Breast epithelium (tissue), 4 donors: ENCODE data around the gene CUTC. TPM values are rescaled to one million over a fixed set of nuclear protein-coding genes. Genes with fewer than 3 reads are reported as not detected.

ENCODE experiments used
- DNase-seq, 2 donors: peaks; one replicate each; pipeline ENCODE4 v3.0.0-alpha.2; 2019; ENCODE audit warnings: low spot score in 2 of 2
- H3K27ac ChIP-seq, 2 donors: fragments of 200-600 bp; sonication (generic) in 1 of 2; one replicate each; pipeline ENCODE4 v1.5.1; 2016 to 2019; ENCODE audit warnings: mild to moderate bottlenecking in 1 of 2
- H3K27me3 ChIP-seq, 2 donors: fragments of 200-600 bp; sonication (generic) in 1 of 2; one replicate each; pipeline versions ENCODE4 v1.5.1 to v1.6.0; 2017 to 2019; ENCODE audit warnings: control low read depth in 1 of 2, mild to moderate bottlenecking in 1 of 2
- H3K36me3 ChIP-seq: fragments of 200-600 bp; one replicate; pipeline ENCODE4 v1.5.1; 2019
- H3K4me1 ChIP-seq, 2 donors: fragments of 200-600 bp; sonication (generic); one replicate each; pipeline ENCODE4 v1.5.1; 2016 to 2019; ENCODE audit warnings: control low read depth in 1 of 2
- H3K4me3 ChIP-seq, 3 donors: fragments of 200-600 bp; sonication (generic); 1 replicate in 2 of 3; 2 replicates in 1 of 3; pipeline ENCODE4 v1.5.1; 2016 to 2019; ENCODE audit warnings: mild to moderate bottlenecking in 3 of 3, moderate library complexity in 2 of 3
- H3K9me3 ChIP-seq, 2 donors: fragments of 200-600 bp; sonication (generic) in 1 of 2; one replicate each; pipeline ENCODE4 v1.5.1; 2016 to 2019; ENCODE audit warnings: control low read depth in 1 of 2
- POLR2A ChIP-seq: fragments of 450-650 bp; IDR thresholded peaks from one replicate; pipeline ENCODE4 v1.6.1; 2016; ENCODE audit warnings: antibody characterized with exemption, mild to moderate bottlenecking, moderate library complexity
- POLR2AphosphoS5 ChIP-seq, 3 donors: sonication (generic); formaldehyde crosslinking; IDR thresholded peaks; one replicate each; pipeline ENCODE4 v1.6.1; 2017; ENCODE audit warnings: antibody characterized with exemption in 3 of 3
- intact Hi-C: fragments of 100-400 bp; cut with DNase I; formaldehyde crosslinking; loops from one replicate; pipeline ENCODE4 v1.15.1; 2023; ENCODE audit warnings: low total_unique reads
- total RNA-seq, 3 donors: library from RNA; depleted of rRNA; stranded (reverse); fragments of >200 nt; gene quantifications; one replicate each; pipeline ENCODE4 v1.1.0, GENCODE V29; 2016
- TF ChIP-seq, protein P1 (sequence below), 3 donors: fragments of 450-650 bp; IDR thresholded peaks; one replicate each; pipeline ENCODE4 v1.5.1; 2016 to 2017; ENCODE audit warnings: antibody characterized with exemption in 3 of 3, mild to moderate bottlenecking in 3 of 3, moderate library complexity in 3 of 3

CUTC gene
- total RNA-seq, 3 donors from 2014 or later: 23.4 to 81.0 (median 33.4) TPM

DNA sequence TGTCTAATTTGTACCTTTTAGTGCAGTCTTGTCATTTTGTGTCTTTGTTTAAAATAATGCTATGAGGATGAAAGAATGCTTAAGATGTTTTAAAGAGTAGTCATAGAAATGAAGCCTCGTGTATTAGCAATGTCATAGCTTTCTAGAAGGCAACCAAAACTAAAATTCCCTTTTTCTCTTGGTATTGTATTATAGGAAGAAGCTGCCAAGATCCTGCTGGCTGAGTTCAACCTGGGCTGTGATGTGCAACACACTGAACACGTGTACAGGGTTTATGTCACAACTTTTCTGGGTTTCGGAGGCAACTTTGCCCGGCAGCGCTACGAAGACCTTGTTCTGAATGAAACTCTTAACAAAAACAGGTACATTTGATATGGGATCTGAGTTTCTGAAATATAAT, 36.3 kb upstream of the CUTC start:
- no peak for TF ChIP-seq POLR2AphosphoS5 (IDR thresholded peaks at IDR 0.05)
- TF ChIP-seq, protein P1, sequence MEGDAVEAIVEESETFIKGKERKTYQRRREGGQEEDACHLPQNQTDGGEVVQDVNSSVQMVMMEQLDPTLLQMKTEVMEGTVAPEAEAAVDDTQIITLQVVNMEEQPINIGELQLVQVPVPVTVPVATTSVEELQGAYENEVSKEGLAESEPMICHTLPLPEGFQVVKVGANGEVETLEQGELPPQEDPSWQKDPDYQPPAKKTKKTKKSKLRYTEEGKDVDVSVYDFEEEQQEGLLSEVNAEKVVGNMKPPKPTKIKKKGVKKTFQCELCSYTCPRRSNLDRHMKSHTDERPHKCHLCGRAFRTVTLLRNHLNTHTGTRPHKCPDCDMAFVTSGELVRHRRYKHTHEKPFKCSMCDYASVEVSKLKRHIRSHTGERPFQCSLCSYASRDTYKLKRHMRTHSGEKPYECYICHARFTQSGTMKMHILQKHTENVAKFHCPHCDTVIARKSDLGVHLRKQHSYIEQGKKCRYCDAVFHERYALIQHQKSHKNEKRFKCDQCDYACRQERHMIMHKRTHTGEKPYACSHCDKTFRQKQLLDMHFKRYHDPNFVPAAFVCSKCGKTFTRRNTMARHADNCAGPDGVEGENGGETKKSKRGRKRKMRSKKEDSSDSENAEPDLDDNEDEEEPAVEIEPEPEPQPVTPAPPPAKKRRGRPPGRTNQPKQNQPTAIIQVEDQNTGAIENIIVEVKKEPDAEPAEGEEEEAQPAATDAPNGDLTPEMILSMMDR (IDR thresholded peaks at IDR 0.05): no peak
- TF ChIP-seq POLR2A: no peak
- Histone ChIP-seq H3K27me3 (no peaks in the 10 kb centered on the region), H3K4me3 (no peak overlapping the region), H3K27ac (no peak overlapping the region), H3K4me1 (no peaks in the 10 kb centered on the region), H3K36me3 (peaks cover 15% of the 10 kb centered on the region), H3K9me3 (no peaks in the 10 kb centered on the region)
- intact Hi-C loops: no loop called here
- DNase-seq: no peak

DNA sequence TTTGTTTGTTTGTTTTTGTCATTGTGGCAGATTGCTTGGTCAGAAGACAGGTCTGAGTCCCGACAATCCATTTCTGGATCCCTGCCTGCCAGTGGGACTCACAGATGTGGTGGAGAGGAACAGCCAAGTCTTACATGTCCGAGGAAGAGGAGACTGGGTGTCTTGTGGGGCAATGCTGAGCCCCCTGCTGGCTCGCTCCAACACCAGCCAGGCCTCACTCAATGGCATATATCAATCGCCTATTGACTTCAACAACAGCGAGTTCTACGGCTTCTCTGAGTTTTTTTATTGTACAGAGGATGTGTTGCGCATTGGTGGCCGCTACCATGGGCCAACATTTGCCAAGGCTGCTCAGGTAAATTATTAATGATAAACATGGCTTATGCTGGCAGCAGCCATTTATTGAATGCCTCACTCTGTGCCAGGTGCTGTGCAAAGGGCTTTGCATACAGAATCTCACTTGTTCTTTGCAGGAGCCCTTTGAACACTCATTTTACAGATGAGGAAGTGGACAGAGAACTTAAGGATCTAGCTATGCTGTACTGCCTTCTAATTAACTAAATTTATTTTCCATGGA, 33.4 kb upstream of the CUTC start:
- peaks cover 15% of the 10 kb centered on the region for H3K36me3 ChIP-seq
- no peak overlapping the region for H3K4me3 ChIP-seq
- no peaks in the 10 kb centered on the region for H3K9me3 ChIP-seq
- intact Hi-C loops: no loop called here
- DNase-seq: no peak
- no peaks in the 10 kb centered on the region for H3K4me1 ChIP-seq
- TF ChIP-seq POLR2A: no peak
- TF ChIP-seq POLR2AphosphoS5 (IDR thresholded peaks at IDR 0.05): no peak
- TF ChIP-seq, protein P1 (IDR thresholded peaks at IDR 0.05): no peak
- no peaks in the 10 kb centered on the region for H3K27me3 ChIP-seq
- no peak overlapping the region for H3K27ac ChIP-seq

DNA sequence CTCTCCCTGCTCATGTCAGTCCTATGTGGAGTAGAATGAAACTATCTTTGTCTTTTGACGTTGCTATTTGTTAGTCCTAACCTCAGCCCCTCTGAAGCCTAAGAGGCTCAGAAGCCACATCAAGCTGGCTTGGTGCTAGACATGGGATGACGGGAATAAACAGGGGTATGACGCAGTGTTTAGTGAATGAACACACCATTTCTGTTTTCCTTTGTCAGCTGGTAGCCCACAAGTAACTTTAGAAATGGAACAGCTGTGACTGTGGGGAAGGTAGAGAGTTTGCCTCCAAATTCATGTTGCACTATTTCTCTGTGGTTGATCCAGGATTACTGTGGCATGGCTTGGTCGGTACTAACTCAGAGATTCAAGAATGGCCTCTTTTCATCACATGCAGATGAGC, 31.4 kb upstream of the CUTC start:
- Histone ChIP-seq H3K4me3 (no peak overlapping the region), H3K36me3 (peaks cover 17% of the 10 kb centered on the region), H3K9me3 (no peaks in the 10 kb centered on the region), H3K27ac (no peak overlapping the region), H3K4me1 (no peaks in the 10 kb centered on the region), H3K27me3 (no peaks in the 10 kb centered on the region)
- DNase-seq: no peak
- no peak for TF ChIP-seq POLR2AphosphoS5 (IDR thresholded peaks at IDR 0.05)
- TF ChIP-seq, protein P1 (IDR thresholded peaks at IDR 0.05): no peak
- no peak for TF ChIP-seq POLR2A
- intact Hi-C loops: no loop called here

DNA sequence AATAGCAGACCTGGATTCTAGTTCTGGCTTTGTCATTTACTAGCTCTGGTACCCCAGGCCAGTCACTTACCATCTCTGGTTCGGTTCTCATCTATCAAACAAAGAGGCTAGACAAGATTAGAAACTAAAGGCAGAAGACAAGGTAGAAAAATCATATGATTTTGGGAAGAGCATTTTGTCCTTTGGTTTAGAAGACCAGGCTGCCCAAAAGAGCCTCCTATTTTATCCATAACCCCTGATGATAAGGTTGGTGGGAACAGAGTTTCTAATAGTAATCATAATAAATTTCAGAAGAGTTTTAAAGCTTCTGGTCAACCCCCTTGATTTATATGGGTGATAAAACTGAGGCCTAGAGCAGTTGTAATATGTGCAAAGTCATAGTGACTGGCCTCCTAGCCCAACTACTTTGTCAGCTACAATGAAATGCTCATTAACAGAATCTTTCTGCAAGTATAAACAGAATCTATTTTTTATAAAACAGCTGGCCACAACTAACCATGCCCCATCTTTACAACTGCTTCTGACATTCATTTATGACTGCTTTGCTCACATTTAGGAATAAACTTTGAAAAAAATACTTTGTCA, 23.5 kb upstream of the CUTC start:
- Histone ChIP-seq H3K9me3 (no peaks in the 10 kb centered on the region), H3K36me3 (peaks cover 6% of the 10 kb centered on the region), H3K27me3 (no peaks in the 10 kb centered on the region), H3K4me3 (no peak overlapping the region), H3K27ac (no peak overlapping the region), H3K4me1 (no peaks in the 10 kb centered on the region)
- TF ChIP-seq, protein P1 (IDR thresholded peaks at IDR 0.05): no peak
- no peak for TF ChIP-seq POLR2A
- intact Hi-C loops: no loop called here
- DNase-seq: no peak

DNA sequence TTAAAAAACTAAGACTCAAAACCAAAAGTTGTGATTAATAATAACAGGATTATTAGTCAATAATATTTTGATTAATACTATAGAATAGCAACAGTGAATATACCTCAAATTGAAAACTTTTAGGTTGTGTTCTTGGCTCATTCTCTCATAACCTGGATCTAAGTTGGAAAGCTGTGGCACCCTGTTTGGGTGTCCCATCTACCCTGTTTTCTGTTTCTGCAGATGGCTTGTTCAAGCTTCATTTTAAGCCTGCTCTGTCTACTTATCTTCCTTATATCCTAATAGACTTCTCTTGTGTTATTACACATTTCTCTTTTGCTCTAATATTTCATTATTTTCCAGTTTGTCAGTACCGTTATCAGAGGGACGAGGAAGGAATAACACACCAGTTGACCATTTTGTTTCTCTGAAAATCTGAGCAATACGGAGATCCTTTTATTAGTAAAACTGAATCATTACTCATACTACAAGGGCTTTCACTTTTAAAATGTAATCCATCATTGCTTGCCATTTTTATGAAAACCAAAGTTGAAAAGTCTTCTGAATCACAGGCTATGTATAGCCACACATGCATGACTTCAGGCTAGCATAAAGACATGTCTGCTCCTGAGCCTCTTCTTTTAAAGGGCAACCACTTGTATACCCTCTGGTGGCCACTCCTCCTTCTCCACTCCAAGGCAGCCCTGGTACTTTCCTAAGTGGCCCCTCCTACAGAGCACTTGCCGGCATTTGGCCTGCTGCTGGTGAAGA, 22.4 kb upstream of the CUTC start:
- Histone ChIP-seq H3K9me3 (no peaks in the 10 kb centered on the region), H3K4me3 (no peak overlapping the region), H3K27ac (no peak overlapping the region), H3K4me1 (no peaks in the 10 kb centered on the region), H3K27me3 (no peaks in the 10 kb centered on the region), H3K36me3 (peaks cover 3% of the 10 kb centered on the region)
- intact Hi-C loops: no loop called here
- DNase-seq: no peak
- TF ChIP-seq POLR2A (no peak), POLR2AphosphoS5 (IDR thresholded peaks at IDR 0.05) (no peak)
- TF ChIP-seq, protein P1 (IDR thresholded peaks at IDR 0.05): no peak
